GM23338 (cell line): ENCODE results near the gene TIPIN. TPM values are rescaled to one million over a fixed set of nuclear protein-coding genes. Genes with fewer than 3 reads are reported as not detected.

ENCODE experiments used
- ATAC-seq: fragments of 200-7000 bp; cut with Tn5 transposase; 3 replicates; pipeline ENCODE4 v1.9.1; 2020
- DNase-seq: peaks from one replicate; pipeline ENCODE4 v3.0.0-alpha.2; 2015; ENCODE audit warnings: low spot score
- H2AFZ ChIP-seq: fragments of 200-600 bp; sonication (generic); 2 replicates; pipeline ENCODE4 v1.8.0; 2016; ENCODE audit warnings: antibody characterized with exemption, mild to moderate bottlenecking, moderate library complexity
- H3F3A ChIP-seq: fragments of 200-600 bp; sonication (generic); replicated peaks from 2 replicates; pipeline ENCODE4 v1.8.0; 2017; ENCODE audit warnings: antibody characterized with exemption, mixed run types, low read depth
- H3K27ac ChIP-seq: fragments of 200-600 bp; sonication (generic); 2 replicates; pipeline ENCODE4 v1.6.1; 2016; ENCODE audit warnings: low read depth
- H3K27me3 ChIP-seq: fragments of 200-600 bp; sonication (generic); 2 replicates; pipeline ENCODE4 v1.8.0; 2016; ENCODE audit warnings: mild to moderate bottlenecking, mixed run types, moderate library complexity; ENCODE audit not compliant: insufficient read depth
- H3K36me3 ChIP-seq: fragments of 200-600 bp; sonication (generic); 2 replicates; pipeline ENCODE4 v1.8.0; 2016; ENCODE audit warnings: mild to moderate bottlenecking; ENCODE audit not compliant: insufficient read depth
- H3K4me1 ChIP-seq: fragments of 200-600 bp; sonication (generic); 2 replicates; pipeline ENCODE4 v1.8.0; 2016; ENCODE audit warnings: mild to moderate bottlenecking, moderate library complexity; ENCODE audit not compliant: insufficient read depth
- H3K4me2 ChIP-seq: fragments of 200-600 bp; sonication (generic); 2 replicates; pipeline ENCODE4 v1.7.1; 2017; ENCODE audit warnings: mixed run types
- H3K4me3 ChIP-seq: fragments of 200-600 bp; sonication (generic); 2 replicates; pipeline ENCODE4 v1.6.1; 2016; ENCODE audit warnings: mixed run types
- H3K79me2 ChIP-seq: fragments of 200-600 bp; sonication (generic); replicated peaks from 2 replicates; pipeline ENCODE4 v1.8.0; 2017; ENCODE audit warnings: mild to moderate bottlenecking; ENCODE audit not compliant: insufficient read depth
- H3K9me2 ChIP-seq: fragments of 200-600 bp; sonication (generic); 2 replicates; pipeline ENCODE4 v1.8.0; 2017; ENCODE audit not compliant: insufficient read depth
- H4K20me1 ChIP-seq: fragments of 200-600 bp; sonication (generic); replicated peaks from 2 replicates; pipeline ENCODE4 v1.8.0; 2017; ENCODE audit warnings: mild to moderate bottlenecking; ENCODE audit not compliant: insufficient read depth
- H3K27ac Mint-ChIP-seq: 2 replicates; pipeline ENCODE4 v1.8.0; 2020; ENCODE audit warnings: inconsistent platforms, mild to moderate bottlenecking, moderate library complexity, mixed read lengths
- H3K27me3 Mint-ChIP-seq: 3 replicates; pipeline ENCODE4 v1.8.0; 2022; ENCODE audit warnings: low read depth, mild to moderate bottlenecking, moderate library complexity, mixed read lengths, inconsistent platforms; ENCODE audit not compliant: insufficient read depth, poor library complexity
- H3K36me3 Mint-ChIP-seq: 3 replicates; pipeline ENCODE4 v1.8.0; 2021; ENCODE audit warnings: low read depth, mild to moderate bottlenecking, inconsistent platforms, moderate library complexity, mixed read lengths
- H3K4me1 Mint-ChIP-seq: 3 replicates; pipeline ENCODE4 v1.8.0; 2020; ENCODE audit warnings: mild to moderate bottlenecking, inconsistent platforms, mixed read lengths
- H3K4me3 Mint-ChIP-seq: 3 replicates; pipeline ENCODE4 v1.8.0; 2021; ENCODE audit warnings: moderate library complexity, mild to moderate bottlenecking, inconsistent platforms, mixed read lengths
- H3K9me3 Mint-ChIP-seq: 3 replicates; pipeline ENCODE4 v1.8.0; 2020; ENCODE audit warnings: moderate library complexity, mild to moderate bottlenecking, inconsistent platforms, mixed read lengths
- CREB1 ChIP-seq: fragments of 250-450 bp; sonication (Bioruptor Pico); IDR thresholded peaks from 2 replicates; pipeline ENCODE4 v1.5.0; 2020; ENCODE audit warnings: low read depth, mild to moderate bottlenecking, moderate library complexity
- CTCF ChIP-seq, 2 experiments: fragments of 200-600 bp in 1 of 2; sonication (generic) in 1 of 2; conservative IDR thresholded peaks; 2 replicates each; pipeline versions ENCODE4 v1.5.1 to v1.6.1; 2016 to 2017; ENCODE audit warnings: antibody characterized with exemption in 2 of 2, low read depth in 2 of 2, mild to moderate bottlenecking in 2 of 2, moderate library complexity in 1 of 2
- ETS1 ChIP-seq: IDR thresholded peaks from 2 replicates; pipeline ENCODE4 v1.6.1; 2016; ENCODE audit warnings: antibody characterized with exemption
- EZH2 ChIP-seq: fragments of 200-600 bp; sonication (generic); IDR thresholded peaks from one replicate; pipeline ENCODE4 v1.8.0; 2017; ENCODE audit warnings: antibody characterized with exemption, mild to moderate bottlenecking, low read depth; ENCODE audit not compliant: unreplicated experiment
- EZH2phosphoT487 ChIP-seq: fragments of 200-600 bp; sonication (generic); IDR thresholded peaks from one replicate; pipeline ENCODE4 v1.8.1; 2018; ENCODE audit warnings: antibody characterized with exemption; ENCODE audit not compliant: unreplicated experiment
- JUNB ChIP-seq: IDR thresholded peaks from one replicate; pipeline ENCODE4 v1.6.1; 2016; ENCODE audit warnings: antibody characterized with exemption; ENCODE audit not compliant: unreplicated experiment
- NANOG ChIP-seq: IDR thresholded peaks from 2 replicates; pipeline ENCODE4 v1.6.1; 2016; ENCODE audit warnings: antibody characterized with exemption, borderline replicate concordance
- POLR2AphosphoS5 ChIP-seq: IDR thresholded peaks from 2 replicates; pipeline ENCODE4 v1.6.1; 2016; ENCODE audit warnings: antibody characterized with exemption, low read depth
- REST ChIP-seq: IDR thresholded peaks from one replicate; pipeline ENCODE4 v1.6.1; 2018; ENCODE audit warnings: antibody characterized with exemption; ENCODE audit not compliant: unreplicated experiment
- STAT1 ChIP-seq: IDR thresholded peaks from one replicate; pipeline ENCODE4 v1.6.1; 2016; ENCODE audit warnings: antibody characterized with exemption; ENCODE audit not compliant: unreplicated experiment
- ZNF114 ChIP-seq: fragments of 250-450 bp; sonication (Bioruptor Pico); IDR thresholded peaks from 2 replicates; pipeline ENCODE4 v1.5.0; 2020; ENCODE audit warnings: mild to moderate bottlenecking, moderate library complexity
- ZNF331 ChIP-seq: fragments of 250-450 bp; sonication (Bioruptor Pico); IDR thresholded peaks from 2 replicates; pipeline ENCODE4 v1.5.0; 2020; ENCODE audit warnings: low read depth, mild to moderate bottlenecking, moderate library complexity
- ZNF462 ChIP-seq: fragments of 250-450 bp; sonication (Bioruptor Pico); IDR thresholded peaks from 2 replicates; pipeline ENCODE4 v1.5.0; 2020; ENCODE audit warnings: mild to moderate bottlenecking, moderate library complexity
- polyA plus RNA-seq: library from polyadenylated mRNA; unstranded; fragments of >200 nt; fragmentation: Nextera tagmentation; extraction: Ambion mirVana; gene quantifications from 2 replicates; pipeline ENCODE4 v1.2.1, GENCODE V29; 2016
- total RNA-seq: library from RNA; depleted of rRNA; stranded (reverse); fragments of >200 nt; shearing (Covaris generic); gene quantifications from 2 replicates; pipeline ENCODE4 v1.2.3, GENCODE V29; 2014

The TIPIN gene
- total and polyA plus RNA-seq, 2 experiments from 2014 or later: 25.3 to 39.1 TPM

DNA sequence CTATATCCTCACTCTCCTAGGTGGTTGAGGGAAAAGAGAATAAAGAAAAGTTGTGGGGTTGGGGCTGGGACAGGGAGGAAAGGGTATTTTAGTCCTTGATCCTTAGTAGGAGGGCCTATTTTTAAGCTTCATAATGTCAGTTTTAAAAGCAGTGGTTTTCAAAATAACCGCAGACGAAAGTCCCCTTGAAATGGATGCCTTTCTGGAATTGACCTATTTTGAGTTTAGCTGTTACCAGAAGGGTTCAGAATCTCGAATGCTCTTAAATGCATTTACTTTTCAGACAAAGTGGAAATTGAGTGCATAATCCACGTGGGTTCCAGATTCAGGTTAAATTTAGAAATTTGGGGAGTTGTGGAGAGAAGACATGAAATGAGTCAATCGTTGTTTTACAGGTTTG lies 46.8 kb upstream of the TIPIN start:
- DNase-seq: no peak
- H3K79me2 ChIP-seq: peaks cover 88% of the 10 kb centered on the region
- peak overlapping the region; percentile 37 for H3K4me2 ChIP-seq
- H3K9me2 ChIP-seq: no peaks in the 10 kb centered on the region
- no peak overlapping the region; the same call in 2 of the 3 replicates for H3K4me3 Mint-ChIP-seq
- H3K9me3 Mint-ChIP-seq: no peaks in the 10 kb centered on the region
- no peaks in the 10 kb centered on the region; the same call in 1 of the 2 replicates for H3F3A ChIP-seq
- no peak for TF ChIP-seq CREB1
- no peak for TF ChIP-seq EZH2phosphoT487
- no peak for TF ChIP-seq REST
- TF ChIP-seq ETS1: no peak
- TF ChIP-seq POLR2AphosphoS5: no peak
- no peak for TF ChIP-seq STAT1
- no peak for TF ChIP-seq NANOG
- no peak for TF ChIP-seq ZNF114
- no peak for TF ChIP-seq ZNF462 (CRISPR knock-in tag)
- no peak for TF ChIP-seq JUNB
- TF ChIP-seq ZNF331 (CRISPR knock-in tag): no peak
- TF ChIP-seq CTCF (conservative IDR thresholded peaks at IDR 0.05; ENCODE audit: low read depth in 2 of 2): no peak
- TF ChIP-seq EZH2: no peak
- H3K36me3 Mint-ChIP-seq: peaks cover 3% of the 10 kb centered on the region; the same call in 1 of the 3 replicates
- no peak for ATAC-seq
- 0 out of 2 replicates have a peak, but pooled peaks cover 5% of the 10 kb centered on the region for H4K20me1 ChIP-seq
- H3K4me3 ChIP-seq: no peak overlapping the region
- H3K36me3 ChIP-seq: no peaks in the 10 kb centered on the region
- peaks cover 46% of the 10 kb centered on the region for H3K4me1 ChIP-seq
- peak overlapping the region; percentile 94 for H3K27ac Mint-ChIP-seq
- no peaks in the 10 kb centered on the region for H3K27me3 ChIP-seq
- peak overlapping the region; percentile 85 for H3K27ac ChIP-seq
- peaks cover 7% of the 10 kb centered on the region for H3K27me3 Mint-ChIP-seq
- H2AFZ ChIP-seq: no peak overlapping the region
- peaks cover 72% of the 10 kb centered on the region for H3K4me1 Mint-ChIP-seq
